ENCODE data around the gene PLEKHA6. TPM values are rescaled to one million over a fixed set of nuclear protein-coding genes. Genes with fewer than 3 reads are reported as not detected.

PLEKHA6 gene
- total RNA-seq, 1 experiment from 2014 or later: 2.1 TPM

GRCh38 chr1:204232526-204232925, 127.2 kb downstream of the PLEKHA6 start:
- Histone ChIP-seq H2BK12ac (ENCODE audit: insufficient read length, low read depth, low read length) (no peak overlapping the region), H3K9ac (ENCODE audit: extremely low read depth, insufficient read length, low read length) (no peak overlapping the region), H3K79me2 (ENCODE audit: insufficient read depth, low read length) (no peaks in the 10 kb centered on the region), H3K79me1 (ENCODE audit: insufficient read depth, low read depth, low read length, poor library complexity, severe bottlenecking) (no peaks in the 10 kb centered on the region), H2BK120ac (ENCODE audit: low read depth, low read length, poor library complexity, severe bottlenecking) (no peak overlapping the region), H2BK15ac (ENCODE audit: low read depth, low read length) (no peak overlapping the region), H4K8ac (replicated peaks; ENCODE audit: insufficient read length, low read depth, low read length) (no peak overlapping the region), H3K4ac (ENCODE audit: low read depth, low read length) (no peak overlapping the region), H3K4me2 (ENCODE audit: insufficient read depth, insufficient read length, low read length) (no peak overlapping the region), H3T11ph (ENCODE audit: low read length) (no peak overlapping the region), H3K23ac (ENCODE audit: insufficient read length, low read depth, low read length) (no peak overlapping the region), H4K5ac (ENCODE audit: insufficient read length, low read depth, low read length) (no peak overlapping the region), H3K4me1 (ENCODE audit: insufficient read depth, low read length) (no peaks in the 10 kb centered on the region), H3K14ac (ENCODE audit: insufficient read depth, low read length) (no peak overlapping the region), H3K27me3 (ENCODE audit: insufficient read depth, low read length) (no peaks in the 10 kb centered on the region), H3K9me3 (ENCODE audit: control insufficient read depth, low read depth, low read length) (no peaks in the 10 kb centered on the region), H2BK20ac (ENCODE audit: low read depth, low read length, poor library complexity, severe bottlenecking) (no peak overlapping the region), H3K18ac (ENCODE audit: insufficient read length, low read depth, low read length) (no peak overlapping the region), H4K91ac (ENCODE audit: insufficient read length, low read depth, low read length) (no peak overlapping the region), H4K20me1 (ENCODE audit: control insufficient read depth, insufficient read depth, insufficient read length) (no peaks in the 10 kb centered on the region), H2AK5ac (ENCODE audit: insufficient read length, low read length) (no peak overlapping the region), H3K23me2 (ENCODE audit: insufficient read length, low read depth, low read length, poor library complexity, severe bottlenecking) (no peaks in the 10 kb centered on the region), H3K56ac (ENCODE audit: insufficient read length, low read depth, low read length) (no peak overlapping the region), H2BK5ac (ENCODE audit: insufficient read length, low read length) (no peak overlapping the region), H3K27ac (ENCODE audit: insufficient read length, low read depth, low read length) (no peak overlapping the region), H2AFZ (ENCODE audit: low read length) (no peak overlapping the region)
- Mint-ChIP-seq H3K27ac (no peak overlapping the region), H3K36me3 (ENCODE audit: insufficient read depth in 1 of 3, low read depth in 3 of 3) (peaks cover 7 to 26% (median 12%) of the 10 kb centered on the region in 3 experiments; a peak in 6 of 7 replicates), H3K27me3 (ENCODE audit: low read depth) (peaks cover 2% of the 10 kb centered on the region; the same call in 1 of the 2 replicates), H3K4me3 (no peak overlapping the region), H3K4me1 (peaks cover 0 to 5% of the 10 kb centered on the region in 2 experiments; a peak in 1 of 4 replicates), H3K9me3 (peaks cover 0 to 9% of the 10 kb centered on the region in 2 experiments; a peak in 2 of 5 replicates)
- TF ChIP-seq, protein P1, sequence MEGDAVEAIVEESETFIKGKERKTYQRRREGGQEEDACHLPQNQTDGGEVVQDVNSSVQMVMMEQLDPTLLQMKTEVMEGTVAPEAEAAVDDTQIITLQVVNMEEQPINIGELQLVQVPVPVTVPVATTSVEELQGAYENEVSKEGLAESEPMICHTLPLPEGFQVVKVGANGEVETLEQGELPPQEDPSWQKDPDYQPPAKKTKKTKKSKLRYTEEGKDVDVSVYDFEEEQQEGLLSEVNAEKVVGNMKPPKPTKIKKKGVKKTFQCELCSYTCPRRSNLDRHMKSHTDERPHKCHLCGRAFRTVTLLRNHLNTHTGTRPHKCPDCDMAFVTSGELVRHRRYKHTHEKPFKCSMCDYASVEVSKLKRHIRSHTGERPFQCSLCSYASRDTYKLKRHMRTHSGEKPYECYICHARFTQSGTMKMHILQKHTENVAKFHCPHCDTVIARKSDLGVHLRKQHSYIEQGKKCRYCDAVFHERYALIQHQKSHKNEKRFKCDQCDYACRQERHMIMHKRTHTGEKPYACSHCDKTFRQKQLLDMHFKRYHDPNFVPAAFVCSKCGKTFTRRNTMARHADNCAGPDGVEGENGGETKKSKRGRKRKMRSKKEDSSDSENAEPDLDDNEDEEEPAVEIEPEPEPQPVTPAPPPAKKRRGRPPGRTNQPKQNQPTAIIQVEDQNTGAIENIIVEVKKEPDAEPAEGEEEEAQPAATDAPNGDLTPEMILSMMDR (conservative IDR thresholded peaks at IDR 0.05): no peak
- no peak for DNase-seq
